ENCODE results near the gene TMEM106C. TPM values are rescaled to one million over a fixed set of nuclear protein-coding genes. Genes with fewer than 3 reads are reported as not detected.

Gene TMEM106C
- polyA plus RNA-seq, 3 donors from 2014 or later = 56.9 to 73.5 (median 62.6) TPM

- no peaks in the 10 kb centered on the region for H3K9me3 Mint-ChIP-seq
- no peak overlapping the region for H3K27ac Mint-ChIP-seq
- no peak for DNase-seq
- H3K36me3 Mint-ChIP-seq = no peaks in the 10 kb centered on the region
- no peak overlapping the region for H3K4me3 Mint-ChIP-seq
- H3K27me3 Mint-ChIP-seq (ENCODE audit: low read depth in 3 of 3) = peaks cover 0 to 7% (median 0%) of the 10 kb centered on the region in 3 donors
- H3K4me1 Mint-ChIP-seq = no peaks in the 10 kb centered on the region
Measured at GRCh38 chr12:47979166-47979565, 15.8 kb downstream of the TMEM106C start.

- Mint-ChIP-seq H3K4me1 (no peaks in the 10 kb centered on the region), H3K9me3 (no peaks in the 10 kb centered on the region), H3K27me3 (ENCODE audit: low read depth in 3 of 3) (peaks cover 0 to 7% (median 0%) of the 10 kb centered on the region in 3 donors), H3K36me3 (no peaks in the 10 kb centered on the region), H3K27ac (no peak overlapping the region), H3K4me3 (no peak overlapping the region)
- no peak for DNase-seq
Measured at GRCh38 chr12:47979686-47980085, 16.3 kb downstream of the TMEM106C start.

- no peak for DNase-seq
- Mint-ChIP-seq H3K36me3 (no peaks in the 10 kb centered on the region), H3K27ac (no peak overlapping the region), H3K27me3 (ENCODE audit: low read depth in 3 of 3) (peaks cover 0 to 7% (median 2%) of the 10 kb centered on the region in 3 donors), H3K4me3 (no peak overlapping the region), H3K9me3 (no peaks in the 10 kb centered on the region), H3K4me1 (no peaks in the 10 kb centered on the region)
Measured at GRCh38 chr12:47980197-47980596, 16.8 kb downstream of the TMEM106C start.

- DNase-seq = no peak
- Mint-ChIP-seq H3K27ac (no peak overlapping the region), H3K9me3 (no peaks in the 10 kb centered on the region), H3K4me1 (no peaks in the 10 kb centered on the region), H3K36me3 (no peaks in the 10 kb centered on the region), H3K4me3 (no peak overlapping the region), H3K27me3 (ENCODE audit: low read depth in 3 of 3) (peaks cover 0 to 7% (median 2%) of the 10 kb centered on the region in 3 donors)
Measured at GRCh38 chr12:47980779-47981495, 17.5 kb downstream of the TMEM106C start.

GRCh38 chr12:47981496-47982260, 18.3 kb downstream of the TMEM106C start:
- no peaks in the 10 kb centered on the region for H3K36me3 Mint-ChIP-seq
- DNase-seq = no peak
- no peak overlapping the region for H3K4me3 Mint-ChIP-seq
- H3K9me3 Mint-ChIP-seq = no peaks in the 10 kb centered on the region
- H3K4me1 Mint-ChIP-seq = no peaks in the 10 kb centered on the region
- H3K27me3 Mint-ChIP-seq (ENCODE audit: low read depth in 3 of 3) = peaks cover 0 to 7% (median 2%) of the 10 kb centered on the region in 3 donors
- no peak overlapping the region for H3K27ac Mint-ChIP-seq

GRCh38 chr12:47982311-47982710, 18.9 kb downstream of the TMEM106C start:
- no peaks in the 10 kb centered on the region for H3K36me3 Mint-ChIP-seq
- no peak overlapping the region for H3K27ac Mint-ChIP-seq
- no peaks in the 10 kb centered on the region for H3K9me3 Mint-ChIP-seq
- H3K27me3 Mint-ChIP-seq (ENCODE audit: low read depth in 3 of 3) = peaks cover 0 to 7% (median 2%) of the 10 kb centered on the region in 3 donors
- no peaks in the 10 kb centered on the region for H3K4me1 Mint-ChIP-seq
- DNase-seq = no peak
- H3K4me3 Mint-ChIP-seq = no peak overlapping the region

GRCh38 chr12:47982770-47983169, 19.4 kb downstream of the TMEM106C start:
- H3K4me3 Mint-ChIP-seq = no peak overlapping the region
- DNase-seq = no peak
- no peaks in the 10 kb centered on the region for H3K4me1 Mint-ChIP-seq
- H3K36me3 Mint-ChIP-seq = no peaks in the 10 kb centered on the region
- H3K27ac Mint-ChIP-seq = no peak overlapping the region
- H3K27me3 Mint-ChIP-seq (ENCODE audit: low read depth in 3 of 3) = peaks cover 0 to 6% (median 2%) of the 10 kb centered on the region in 3 donors
- no peaks in the 10 kb centered on the region for H3K9me3 Mint-ChIP-seq

- Mint-ChIP-seq H3K4me1 (no peaks in the 10 kb centered on the region), H3K36me3 (no peaks in the 10 kb centered on the region), H3K9me3 (no peaks in the 10 kb centered on the region), H3K27ac (no peak overlapping the region), H3K4me3 (no peak overlapping the region), H3K27me3 (ENCODE audit: low read depth in 3 of 3) (peaks cover 0 to 8% (median 2%) of the 10 kb centered on the region in 3 donors)
- no peak for DNase-seq
Measured at GRCh38 chr12:47983541-47984115, 20.2 kb downstream of the TMEM106C start.

- Mint-ChIP-seq H3K27me3 (ENCODE audit: low read depth in 3 of 3) (peaks cover 0 to 8% (median 2%) of the 10 kb centered on the region in 3 donors), H3K27ac (no peak overlapping the region), H3K4me3 (no peak overlapping the region), H3K9me3 (no peaks in the 10 kb centered on the region), H3K4me1 (no peaks in the 10 kb centered on the region), H3K36me3 (no peaks in the 10 kb centered on the region)
- no peak for DNase-seq
Measured at GRCh38 chr12:47984331-47984801, 21.0 kb downstream of the TMEM106C start.

GRCh38 chr12:47985596-47986290, 22.3 kb downstream of the TMEM106C start:
- H3K9me3 Mint-ChIP-seq = no peaks in the 10 kb centered on the region
- H3K4me3 Mint-ChIP-seq = no peak overlapping the region
- no peak for DNase-seq
- H3K36me3 Mint-ChIP-seq = no peaks in the 10 kb centered on the region
- H3K27ac Mint-ChIP-seq = no peak overlapping the region
- peaks cover 13% of the 10 kb centered on the region in 2 donors for H3K4me1 Mint-ChIP-seq
- H3K27me3 Mint-ChIP-seq (ENCODE audit: low read depth in 3 of 3) = peaks cover under 1 to 9% (median 2%) of the 10 kb centered on the region in 3 donors

GRCh38 chr12:47986291-47986660, 22.9 kb downstream of the TMEM106C start:
- H3K27ac Mint-ChIP-seq = no peak overlapping the region
- peaks cover 17 to 18% of the 10 kb centered on the region in 2 donors for H3K4me1 Mint-ChIP-seq
- H3K27me3 Mint-ChIP-seq (ENCODE audit: low read depth in 3 of 3) = peaks cover 2 to 9% (median 2%) of the 10 kb centered on the region in 3 donors
- H3K36me3 Mint-ChIP-seq = no peaks in the 10 kb centered on the region
- no peak overlapping the region for H3K4me3 Mint-ChIP-seq
- no peaks in the 10 kb centered on the region for H3K9me3 Mint-ChIP-seq
- no peak for DNase-seq

GRCh38 chr12:47986832-47987231, 23.4 kb downstream of the TMEM106C start:
- H3K4me1 Mint-ChIP-seq = peaks cover 17 to 18% of the 10 kb centered on the region in 2 donors
- H3K27me3 Mint-ChIP-seq (ENCODE audit: low read depth in 3 of 3) = peaks cover 2 to 9% (median 2%) of the 10 kb centered on the region in 3 donors

GRCh38 chr12:47987411-47988072, 24.1 kb downstream of the TMEM106C start:
- Mint-ChIP-seq H3K36me3 (no peaks in the 10 kb centered on the region), H3K27me3 (ENCODE audit: low read depth in 3 of 3) (peaks cover 2 to 12% (median 2%) of the 10 kb centered on the region in 3 donors), H3K4me3 (no peak overlapping the region), H3K27ac (no peak overlapping the region), H3K4me1 (peaks cover 17 to 18% of the 10 kb centered on the region in 2 donors), H3K9me3 (no peaks in the 10 kb centered on the region)
- DNase-seq = no peak

More at GRCh38 chr12:47986832-47987231, 23.4 kb downstream of the TMEM106C start:
- no peaks in the 10 kb centered on the region for H3K9me3 Mint-ChIP-seq
- H3K4me3 Mint-ChIP-seq = no peak overlapping the region
- no peak for DNase-seq
- H3K36me3 Mint-ChIP-seq = no peaks in the 10 kb centered on the region
- H3K27ac Mint-ChIP-seq = no peak overlapping the region

Measured in immature natural killer cell (primary cell).